Measurements from ENCODE around the gene ECSIT. TPM values are rescaled to one million over a fixed set of nuclear protein-coding genes. Genes with fewer than 3 reads are reported as not detected.

Gene ECSIT
- total and polyA plus RNA-seq, 2 experiments from 2014 or later, result 36.6 to 66.5 TPM

GRCh38 chr19:11547929-11548700 lies 19.2 kb upstream of the ECSIT start:
- peaks cover 11% of the 10 kb centered on the region; the same call in 2 of the 3 replicates for H3K36me3 Mint-ChIP-seq (ENCODE audit: low read depth)
- Histone ChIP-seq H3K27me3 (ENCODE audit: insufficient read depth) (no peaks in the 10 kb centered on the region), H3K27ac (ENCODE audit: low read depth) (no peak overlapping the region), H3K4me2 (no peak overlapping the region), H3K79me2 (replicated peaks; ENCODE audit: insufficient read depth) (no peaks in the 10 kb centered on the region), H3F3A (replicated peaks; ENCODE audit: low read depth) (no peaks in the 10 kb centered on the region), H4K20me1 (replicated peaks; ENCODE audit: insufficient read depth) (no peaks in the 10 kb centered on the region), H3K4me3 (no peak overlapping the region), H3K9me2 (ENCODE audit: insufficient read depth) (no peaks in the 10 kb centered on the region), H2AFZ (no peak overlapping the region), H3K36me3 (ENCODE audit: insufficient read depth) (no peaks in the 10 kb centered on the region), H3K4me1 (ENCODE audit: insufficient read depth) (no peaks in the 10 kb centered on the region)
- no peak overlapping the region for H3K4me3 Mint-ChIP-seq
- no peak for ATAC-seq
- no peaks in the 10 kb centered on the region for H3K9me3 Mint-ChIP-seq
- H3K27me3 Mint-ChIP-seq (ENCODE audit: insufficient read depth, low read depth, poor library complexity), result peaks cover 8% of the 10 kb centered on the region
- no peak overlapping the region for H3K27ac Mint-ChIP-seq
- DNase-seq (ENCODE audit: low spot score), result no peak
- no peaks in the 10 kb centered on the region for H3K4me1 Mint-ChIP-seq
- TF ChIP-seq EZH2phosphoT487 (IDR thresholded peaks at IDR 0.05; ENCODE audit: unreplicated experiment) (no peak), ZNF331 (CRISPR knock-in tag; IDR thresholded peaks at IDR 0.05; ENCODE audit: low read depth) (no peak), STAT1 (IDR thresholded peaks at IDR 0.05; ENCODE audit: unreplicated experiment) (no peak), CTCF (conservative IDR thresholded peaks at IDR 0.05; ENCODE audit: low read depth in 2 of 2) (no peak), EZH2 (IDR thresholded peaks at IDR 0.05; ENCODE audit: low read depth, unreplicated experiment) (no peak), ZNF462 (CRISPR knock-in tag; IDR thresholded peaks at IDR 0.05) (no peak), ETS1 (IDR thresholded peaks at IDR 0.05) (no peak), POLR2AphosphoS5 (IDR thresholded peaks at IDR 0.05; ENCODE audit: low read depth) (no peak), REST (IDR thresholded peaks at IDR 0.05; ENCODE audit: unreplicated experiment) (no peak), NANOG (IDR thresholded peaks at IDR 0.05; ENCODE audit: borderline replicate concordance) (no peak), JUNB (IDR thresholded peaks at IDR 0.05; ENCODE audit: unreplicated experiment) (no peak), ZNF114 (CRISPR knock-in tag; IDR thresholded peaks at IDR 0.05) (no peak), CREB1 (CRISPR knock-in tag; IDR thresholded peaks at IDR 0.05; ENCODE audit: low read depth) (no peak)

Measured in GM23338 (cell line).